PFSK-1 (cell line): ENCODE measurements around the gene SLC9A4.

Source experiments
- POLR2AphosphoS5 ChIP-seq: IDR thresholded peaks from 2 replicates; pipeline ENCODE4 v1.6.1; 2012; ENCODE audit warnings: low read depth, mild to moderate bottlenecking, control low read depth, low read length, moderate library complexity
- REST ChIP-seq, 2 experiments: IDR thresholded peaks; 2 replicates each; pipeline versions ENCODE4 v1.6.1 to v1.8.0; 2011 to 2012; ENCODE audit warnings: low read depth in 2 of 2, low read length in 2 of 2, control low read depth in 1 of 2, inconsistent platforms in 1 of 2, mild to moderate bottlenecking in 1 of 2, moderate library complexity in 1 of 2; ENCODE audit not compliant: insufficient read depth in 1 of 2
- SIN3A ChIP-seq: IDR thresholded peaks from 2 replicates; pipeline ENCODE4 v1.6.1; 2012; ENCODE audit warnings: mild to moderate bottlenecking, low read length, moderate library complexity, borderline replicate concordance; ENCODE audit not compliant: insufficient read depth

DNA sequence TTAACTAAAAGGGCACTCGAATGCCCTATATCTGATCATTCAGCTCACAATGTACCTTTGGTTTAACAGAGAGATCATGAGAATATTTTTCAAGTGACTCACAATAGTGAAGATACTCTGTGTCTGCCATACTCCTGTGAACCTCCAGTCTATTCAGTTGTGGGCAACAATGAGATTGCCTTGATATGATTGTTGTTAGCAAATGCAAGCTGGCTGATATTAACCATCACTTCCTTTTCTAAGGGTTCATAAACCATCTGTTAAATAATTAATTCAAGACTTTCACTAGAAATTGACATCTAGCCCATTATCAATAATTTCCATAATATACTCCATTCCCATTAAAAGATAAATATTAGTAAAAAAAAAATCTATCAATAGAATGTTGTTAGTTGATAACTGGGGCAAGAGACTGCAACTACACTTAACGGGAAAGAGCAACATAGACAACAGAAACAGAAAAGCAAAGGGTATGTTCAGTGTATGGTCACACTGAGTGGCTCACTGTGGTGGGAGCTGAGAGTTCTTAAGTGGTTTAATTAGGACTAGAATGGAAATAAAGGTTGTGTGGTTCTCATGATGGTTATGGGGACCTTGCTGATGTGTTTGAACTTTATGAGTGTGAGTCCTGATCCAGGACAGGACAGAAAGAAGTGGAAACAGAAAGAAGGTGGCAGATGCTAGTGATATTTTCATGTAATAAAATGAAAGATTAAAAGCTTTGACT is 38.2 kb upstream of the SLC9A4 start:
- TF ChIP-seq SIN3A (no peak), REST (IDR thresholded peaks at IDR 0.05; ENCODE audit: insufficient read depth in 1 of 2, low read depth in 2 of 2, low read length in 2 of 2) (no peak), POLR2AphosphoS5 (no peak)
